ENCODE data around the gene PPP1R9B.

DNA sequence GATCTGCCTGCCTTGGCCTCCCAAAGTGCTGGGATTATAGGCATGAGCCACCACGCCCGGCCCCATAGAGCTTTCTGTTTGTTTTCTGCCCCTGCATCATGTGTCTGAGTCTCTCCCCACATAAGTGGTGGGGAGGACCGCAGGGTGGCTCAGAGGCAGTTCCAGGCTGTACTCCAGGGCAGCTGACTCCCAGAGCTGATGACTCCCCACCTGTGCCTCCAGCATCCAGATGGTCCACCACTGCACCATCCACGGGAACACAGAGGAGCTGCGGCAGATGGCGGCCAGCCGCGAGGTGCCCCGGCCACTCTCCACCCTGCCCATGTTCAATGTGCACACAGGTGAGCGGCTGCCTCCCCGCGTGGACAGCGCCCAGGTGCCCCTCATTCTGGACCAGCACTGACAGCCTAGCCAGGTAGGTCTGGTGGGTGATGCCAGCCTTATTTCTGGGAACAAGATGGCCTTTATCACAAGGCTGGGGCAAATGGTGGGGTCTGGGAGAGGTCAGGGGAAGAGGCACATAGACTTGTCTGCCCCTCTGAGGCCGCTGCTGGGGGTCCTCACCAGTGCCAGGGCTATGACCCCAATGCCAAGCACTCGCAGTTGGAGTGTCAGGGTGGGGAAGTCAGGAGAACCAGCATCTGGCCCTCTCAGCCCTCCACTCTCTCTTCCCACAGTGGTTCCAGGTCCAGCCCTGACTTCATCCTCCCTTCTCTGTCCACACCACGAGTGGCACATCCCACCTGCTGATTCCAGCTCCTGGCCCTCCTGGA, 24.7 kb upstream of the PPP1R9B start:
- TF ChIP-seq GLIS3 (CRISPR knock-in tag; IDR thresholded peaks at IDR 0.05): no peak
- no peak for TF ChIP-seq RARB (CRISPR knock-in tag; IDR thresholded peaks at IDR 0.05)
- TF ChIP-seq, protein P1, sequence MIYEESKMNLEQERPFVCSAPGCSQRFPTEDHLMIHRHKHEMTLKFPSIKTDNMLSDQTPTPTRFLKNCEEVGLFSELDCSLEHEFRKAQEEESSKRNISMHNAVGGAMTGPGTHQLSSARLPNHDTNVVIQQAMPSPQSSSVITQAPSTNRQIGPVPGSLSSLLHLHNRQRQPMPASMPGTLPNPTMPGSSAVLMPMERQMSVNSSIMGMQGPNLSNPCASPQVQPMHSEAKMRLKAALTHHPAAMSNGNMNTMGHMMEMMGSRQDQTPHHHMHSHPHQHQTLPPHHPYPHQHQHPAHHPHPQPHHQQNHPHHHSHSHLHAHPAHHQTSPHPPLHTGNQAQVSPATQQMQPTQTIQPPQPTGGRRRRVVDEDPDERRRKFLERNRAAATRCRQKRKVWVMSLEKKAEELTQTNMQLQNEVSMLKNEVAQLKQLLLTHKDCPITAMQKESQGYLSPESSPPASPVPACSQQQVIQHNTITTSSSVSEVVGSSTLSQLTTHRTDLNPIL (CRISPR knock-in tag; IDR thresholded peaks at IDR 0.05; ENCODE audit: low read depth): no peak
- TF ChIP-seq BACH2 (CRISPR knock-in tag; IDR thresholded peaks at IDR 0.05; ENCODE audit: borderline replicate concordance): no peak
- no peak for TF ChIP-seq TOX (CRISPR knock-in tag; IDR thresholded peaks at IDR 0.05; ENCODE audit: borderline replicate concordance)

Data from SK-N-SH treated with all-trans-retinoic acid at 6 μM for 48 hours (cell line).